AG04449 (cell line): ENCODE data around the gene SUPT6H.

ENCODE experiments used
- CTCF ChIA-PET: fragments of 350-600 bp; formaldehyde crosslinking; extraction: SDS; loops from one replicate; lab custom pipeline; 2021; ENCODE audit warnings: antibody characterized with exemption; lab: Yijun Ruan, JAX
- POLR2A ChIA-PET: fragments of 400-600, 350-600 bp; formaldehyde crosslinking; extraction: SDS; loops from one replicate; lab custom pipeline; 2020; ENCODE audit warnings: antibody characterized with exemption, inconsistent platforms; lab: Yijun Ruan, JAX
- DNase-seq: peaks from one replicate; pipeline ENCODE4 v3.0.0-alpha.2; 2010; ENCODE audit warnings: low read depth, low spot score
- H3K4me3 ChIP-seq: 2 replicates; pipeline ENCODE4 v1.5.1; 2011; ENCODE audit warnings: low read depth, mild to moderate bottlenecking, control low read depth, low read length
- CTCF ChIP-seq: IDR thresholded peaks from one replicate; pipeline ENCODE4 v1.5.1; 2011; ENCODE audit warnings: mild to moderate bottlenecking, moderate library complexity, low read length, control low read depth, inconsistent platforms; ENCODE audit not compliant: insufficient read depth; ENCODE audit errors: missing control alignments

Gene SUPT6H

GRCh38 chr17:28644787-28645575 is 17.0 kb upstream of the SUPT6H start, which contains the start of gene BLTP2:
TSS of gene BLTP2 (minus strand) at chr17:28645158. CDS start at chr17:28645056, 102 bp downstream.
- POLR2A ChIA-PET = interaction anchor here (1.0 to 1.3 kb wide), 3 partner anchors 11 to 24 kb away, joined by 4 to 5 read pairs (median 5); no protein-coding TSS in a partner anchor

GRCh38 chr17:28645576-28645939 is 16.4 kb upstream of the SUPT6H start:
- no peak for DNase-seq

More at GRCh38 chr17:28644787-28645575, 17.0 kb upstream of the SUPT6H start, which contains the start of gene BLTP2:
- peak within 1 kb of the TSS; percentile 93 for H3K4me3 ChIP-seq
- DNase-seq = peak; percentile 50
- CTCF ChIA-PET = interaction anchor here (1.0 to 7.1 kb wide), 13 partner anchors 9 to 119 kb away, joined by 3 to 85 read pairs (median 6); partner anchors contain the start of genes ALDOC, RSKR, SDF2 and SUPT6H
- no peak for TF ChIP-seq CTCF

GRCh38 chr17:28646039-28646754 is 15.8 kb upstream of the SUPT6H start:
- CTCF ChIA-PET = interaction anchor here (0.8 to 7.1 kb wide), 19 partner anchors 11 to 470 kb away, joined by 3 to 85 read pairs (median 4); partner anchors contain the start of genes NEK8, PIGS, RSKR and SDF2
- no peak for DNase-seq
- no peak overlapping the region for H3K4me3 ChIP-seq
- POLR2A ChIA-PET = no interaction called here
- TF ChIP-seq CTCF = no peak

More at GRCh38 chr17:28645576-28645939, 16.4 kb upstream of the SUPT6H start:
- ChIA-PET POLR2A (interaction anchor here (1.0 to 1.3 kb wide), 3 partner anchors 11 to 23 kb away, joined by 4 to 5 read pairs (median 5); no protein-coding TSS in a partner anchor), CTCF (interaction anchor here (1.0 to 7.1 kb wide), 12 partner anchors 9 to 120 kb away, joined by 3 to 85 read pairs (median 8); partner anchors contain the start of genes RSKR, SDF2, SUPT6H and TLCD1)
- TF ChIP-seq CTCF = no peak
- H3K4me3 ChIP-seq = peak overlapping the region; percentile 65

DNA sequence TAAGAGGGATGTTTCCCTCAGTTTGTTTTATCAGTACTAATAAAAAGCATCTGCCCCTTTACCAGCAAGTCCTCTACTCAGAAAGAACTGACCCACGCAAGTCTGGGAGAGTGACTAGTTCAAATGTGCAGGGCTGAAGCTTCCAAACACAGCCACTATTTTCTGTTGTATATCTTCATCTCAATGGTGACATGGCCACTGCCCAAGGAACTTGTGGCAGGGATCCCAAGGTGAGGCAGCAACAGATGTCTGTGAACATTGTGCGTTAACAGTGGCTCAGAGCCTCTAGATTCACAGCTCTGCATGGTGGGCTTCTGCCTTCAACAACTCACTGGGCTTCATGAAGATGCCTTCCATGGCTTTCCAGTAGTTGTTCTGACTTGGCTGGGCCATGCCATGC is 13.3 kb upstream of the SUPT6H start:
- no peak overlapping the region for H3K4me3 ChIP-seq
- TF ChIP-seq CTCF = no peak
- DNase-seq = no peak
- ChIA-PET CTCF (interaction anchor here (0.7 to 2.1 kb wide), 7 partner anchors 9 to 267 kb away, joined by 3 to 17 read pairs (median 4); partner anchors contain the start of genes SDF2 and SUPT6H), POLR2A (interaction anchor here (0.8 kb wide), 1 partner anchor 75 kb away, joined by 4 read pairs; no protein-coding TSS in a partner anchor)

- no peak for DNase-seq
- no peak for TF ChIP-seq CTCF
- ChIA-PET CTCF (interaction anchor here (1.0 to 3.9 kb wide), 2 partner anchors 8 to 11 kb away, joined by 5 to 11 read pairs; partner anchors contain the start of gene BLTP2), POLR2A (no interaction called here)
- no peak overlapping the region for H3K4me3 ChIP-seq
Observed at GRCh38 chr17:28655160-28655559, 6.8 kb upstream of the SUPT6H start.
